ENCODE results near the gene CPTP. TPM values are rescaled to one million over a fixed set of nuclear protein-coding genes. Genes with fewer than 3 reads are reported as not detected.
A peak's percentile ranks its signal among the peaks of the same experiment; 100 is the strongest.

Gene CPTP
- total and polyA plus RNA-seq, 2 of the 13 experiments (the other 11 are each of a cell fraction or from before 2014, with no cell fraction given) = 5.5 to 9.3 TPM

- TF ChIP-seq PCBP2 (optimal IDR thresholded peaks at IDR 0.05; ENCODE audit: low read depth, low read length, poor library complexity, severe bottlenecking) (no peak), NFYC (CRISPR knock-in tag; IDR thresholded peaks at IDR 0.05) (no peak), ATF6 (CRISPR knock-in tag; conservative IDR thresholded peaks at IDR 0.05) (no peak)
Measured at GRCh38 chr1:1292851-1293250, 31.8 kb upstream of the CPTP start (continued).

- ChIA-PET POLR2A (no interaction called here), CTCF (ENCODE audit: low intra/inter-chr PET ratio, low total read pairs) (no interaction called here)
- intact Hi-C loops (cut with micrococcal nuclease; ENCODE audit: unreplicated experiment) = loop anchor here (5.0 kb wide), 1 partner anchor 171 kb away; no protein-coding TSS in a partner anchor
- DNase-seq (ENCODE audit: low spot score) (no peak), FAIRE-seq (no peak), ATAC-seq (no peak)
- Histone ChIP-seq H3K79me2 (ENCODE audit: insufficient read depth, low read length) (no peaks in the 10 kb centered on the region), H2AFZ (ENCODE audit: low read length) (no peak overlapping the region), H3K27ac (ENCODE audit: extremely low read length, insufficient read depth, low read length) (no peak overlapping the region), H3K4me2 (ENCODE audit: low read depth, low read length) (no peak overlapping the region), H3K27me3 (ENCODE audit: control insufficient read depth in 1 of 2, insufficient read depth in 2 of 2, low read length in 2 of 2) (no peaks in the 10 kb centered on the region), H4K20me1 (ENCODE audit: insufficient read depth, low read length) (no peaks in the 10 kb centered on the region), H3K9ac (ENCODE audit: insufficient read depth, low read depth, low read length) (no peak overlapping the region), H3K36me3 (replicated peaks in 1 of 2; ENCODE audit: control insufficient read depth in 1 of 2, insufficient read depth in 2 of 2, low read length in 2 of 2) (no peaks in the 10 kb centered on the region; a peak in 1 of 5 replicates), H3K4me3 (replicated peaks in 1 of 3; ENCODE audit: insufficient read depth in 1 of 3, low read depth in 2 of 3, low read length in 3 of 3) (no peak overlapping the region), H3K4me1 (ENCODE audit: insufficient read depth, low read length) (no peaks in the 10 kb centered on the region), H3K9me3 (ENCODE audit: low read length) (no peaks in the 10 kb centered on the region)
- no TSS peak for BruUV-seq (replicated peaks)
- WGBS (ENCODE audit: low lambda C conversion rate) = 96% methylated on average over 48 of the region's 94 CpGs
- in situ Hi-C loops (cut with HindIII; ENCODE audit: extremely low pct_ligation_motif_present, low pct_unique_long_range_greater_than_20kb) = no loop called here
- TF ChIP-seq ZNF737 (CRISPR knock-in tag; IDR thresholded peaks at IDR 0.05; ENCODE audit: borderline replicate concordance) (no peak), PAXIP1 (CRISPR knock-in tag; conservative IDR thresholded peaks at IDR 0.05) (no peak), RBFOX2 (IDR thresholded peaks at IDR 0.05; ENCODE audit: low read depth, low read length) (0 out of 2 replicates have a peak, but pooled peaks have one; percentile 13), KLF15 (CRISPR knock-in tag; IDR thresholded peaks at IDR 0.05; ENCODE audit: borderline replicate concordance) (no peak), ZNF292 (CRISPR knock-in tag; IDR thresholded peaks at IDR 0.05; ENCODE audit: borderline replicate concordance, low read depth) (no peak), KLF6 (CRISPR knock-in tag; IDR thresholded peaks at IDR 0.05) (no peak), DMTF1 (CRISPR knock-in tag; IDR thresholded peaks at IDR 0.05) (no peak)
Measured at GRCh38 chr1:1293263-1294249, 31.0 kb upstream of the CPTP start.
